ENCODE results near the gene CDK5R2. TPM values are rescaled to one million over a fixed set of nuclear protein-coding genes. Genes with fewer than 3 reads are reported as not detected.
"Not testable (repeated sequence)": the region's sequence is repeated elsewhere in the genome, so short reads cannot be mapped to it uniquely, and the experiment has no call there.

The CDK5R2 gene
- total RNA-seq, 1 experiment from 2014 or later = 0.17 TPM

DNA sequence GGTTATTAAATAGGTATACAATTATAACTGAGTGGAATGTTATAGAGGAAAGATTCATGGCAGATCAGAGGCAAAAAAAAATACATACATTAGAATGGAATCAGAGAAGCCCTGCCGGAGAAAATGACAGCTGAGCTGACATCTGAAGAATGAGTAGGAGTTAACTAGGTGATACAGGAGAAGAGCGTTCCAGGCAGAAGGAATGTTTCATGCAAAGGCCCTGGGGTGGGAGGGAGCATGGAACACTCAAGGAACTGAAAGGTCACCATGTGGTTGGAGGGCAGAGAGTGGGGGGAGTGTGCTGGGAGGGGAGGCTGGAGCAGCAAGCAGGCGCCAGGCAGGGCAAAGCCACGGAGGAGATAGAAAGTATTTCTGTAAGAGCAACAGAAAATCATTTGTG is 31.6 kb upstream of the CDK5R2 start:
- H3K79me2 ChIP-seq (ENCODE audit: low read depth) = no peaks in the 10 kb centered on the region
- H3K9me2 ChIP-seq (ENCODE audit: insufficient read depth) = no peaks in the 10 kb centered on the region
- no peaks in the 10 kb centered on the region for H3K4me1 ChIP-seq (replicated peaks; ENCODE audit: insufficient read depth)
- BruUV-seq (replicated peaks) = no TSS peak
- TF ChIP-seq, protein P1, sequence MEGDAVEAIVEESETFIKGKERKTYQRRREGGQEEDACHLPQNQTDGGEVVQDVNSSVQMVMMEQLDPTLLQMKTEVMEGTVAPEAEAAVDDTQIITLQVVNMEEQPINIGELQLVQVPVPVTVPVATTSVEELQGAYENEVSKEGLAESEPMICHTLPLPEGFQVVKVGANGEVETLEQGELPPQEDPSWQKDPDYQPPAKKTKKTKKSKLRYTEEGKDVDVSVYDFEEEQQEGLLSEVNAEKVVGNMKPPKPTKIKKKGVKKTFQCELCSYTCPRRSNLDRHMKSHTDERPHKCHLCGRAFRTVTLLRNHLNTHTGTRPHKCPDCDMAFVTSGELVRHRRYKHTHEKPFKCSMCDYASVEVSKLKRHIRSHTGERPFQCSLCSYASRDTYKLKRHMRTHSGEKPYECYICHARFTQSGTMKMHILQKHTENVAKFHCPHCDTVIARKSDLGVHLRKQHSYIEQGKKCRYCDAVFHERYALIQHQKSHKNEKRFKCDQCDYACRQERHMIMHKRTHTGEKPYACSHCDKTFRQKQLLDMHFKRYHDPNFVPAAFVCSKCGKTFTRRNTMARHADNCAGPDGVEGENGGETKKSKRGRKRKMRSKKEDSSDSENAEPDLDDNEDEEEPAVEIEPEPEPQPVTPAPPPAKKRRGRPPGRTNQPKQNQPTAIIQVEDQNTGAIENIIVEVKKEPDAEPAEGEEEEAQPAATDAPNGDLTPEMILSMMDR (conservative IDR thresholded peaks at IDR 0.05) = no peak
- no peak for TF ChIP-seq EZH2 (IDR thresholded peaks at IDR 0.05; ENCODE audit: low read depth)
- no peaks in the 10 kb centered on the region for H4K20me1 ChIP-seq (ENCODE audit: insufficient read depth)
- H3K9me3 ChIP-seq (ENCODE audit: insufficient read depth, low read depth) = peaks cover 9% of the 10 kb centered on the region; the same call in 1 of the 2 replicates
- H3K27ac ChIP-seq = no peak overlapping the region
- intact Hi-C loops (cut with micrococcal nuclease; ENCODE audit: unreplicated experiment) = no loop called here
- H3K36me3 ChIP-seq (ENCODE audit: low read depth) = no peaks in the 10 kb centered on the region
- H3F3A ChIP-seq (ENCODE audit: insufficient read depth, low read depth) = no peaks in the 10 kb centered on the region
- no peak for DNase-seq
- no peaks in the 10 kb centered on the region; the same call in 1 of the 2 replicates for H3K27me3 ChIP-seq (ENCODE audit: insufficient read depth, low read depth)
- POLR2A ChIA-PET (ENCODE audit: unreplicated experiment) = no interaction called here
- H2AFZ ChIP-seq = no peak overlapping the region
- CTCF ChIA-PET = no interaction called here
- H3K4me3 ChIP-seq = no peak overlapping the region
- no peak overlapping the region for H3K4me2 ChIP-seq

DNA sequence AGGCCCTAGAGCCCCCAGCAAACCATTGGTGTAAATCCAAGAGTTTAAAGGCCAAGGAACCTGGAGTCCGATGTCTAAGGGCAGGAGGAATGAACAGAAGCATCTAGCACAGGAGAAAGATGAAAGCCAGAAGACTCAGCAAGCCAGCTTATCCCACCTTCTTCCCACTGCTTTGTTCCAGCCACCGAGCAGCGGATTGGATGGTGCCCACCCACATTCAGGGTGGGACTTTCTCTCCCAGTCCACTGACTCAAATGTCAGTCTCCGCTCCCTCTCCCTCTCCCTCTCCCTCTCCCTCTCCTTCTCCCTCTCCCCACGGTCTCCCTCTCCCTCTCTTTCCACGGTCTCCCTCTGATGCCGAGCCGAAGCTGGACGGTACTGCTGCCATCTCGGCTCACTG is 29.0 kb upstream of the CDK5R2 start:
- POLR2A ChIA-PET (ENCODE audit: unreplicated experiment); DNase-seq; H3K4me1 ChIP-seq (replicated peaks; ENCODE audit: insufficient read depth); CTCF ChIA-PET; H3K79me2 ChIP-seq (ENCODE audit: low read depth); H3K9me3 ChIP-seq (ENCODE audit: insufficient read depth, low read depth); H3K4me3 ChIP-seq; H4K20me1 ChIP-seq (ENCODE audit: insufficient read depth); intact Hi-C loops (cut with micrococcal nuclease; ENCODE audit: unreplicated experiment); H3K27ac ChIP-seq; H3F3A ChIP-seq (ENCODE audit: insufficient read depth, low read depth); H2AFZ ChIP-seq; H3K4me2 ChIP-seq; H3K36me3 ChIP-seq (ENCODE audit: low read depth); BruUV-seq (replicated peaks); H3K9me2 ChIP-seq (ENCODE audit: insufficient read depth): not testable (repeated sequence)
- H3K27me3 ChIP-seq (ENCODE audit: insufficient read depth, low read depth) = peaks cover 16% of the 10 kb centered on the region; the same call in 1 of the 2 replicates

DNA sequence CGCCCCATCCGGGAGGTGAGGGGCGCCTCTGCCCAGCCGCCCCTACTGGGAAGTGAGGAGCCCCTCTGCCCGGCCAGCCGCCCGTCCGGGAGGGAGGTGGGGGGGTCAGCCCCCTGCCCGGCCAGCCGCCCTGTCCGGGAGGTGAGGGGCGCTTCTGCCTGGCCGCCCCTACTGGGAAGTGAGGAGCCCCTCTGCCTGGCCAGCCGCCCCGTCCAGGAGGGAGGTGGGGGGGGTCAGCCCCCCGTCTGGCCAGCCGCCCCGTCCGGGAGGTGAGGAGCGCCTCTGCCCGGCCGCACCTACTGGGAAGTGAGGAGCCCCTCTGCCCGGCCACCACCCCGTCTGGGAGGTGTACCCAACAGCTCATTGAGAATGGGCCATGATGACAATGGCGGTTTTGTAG is 27.7 kb upstream of the CDK5R2 start:
- H2AFZ ChIP-seq; H3K4me1 ChIP-seq (replicated peaks; ENCODE audit: insufficient read depth); H3K27ac ChIP-seq; H3K4me3 ChIP-seq; DNase-seq; H3K9me3 ChIP-seq (ENCODE audit: insufficient read depth, low read depth); POLR2A ChIA-PET (ENCODE audit: unreplicated experiment); BruUV-seq (replicated peaks); CTCF ChIA-PET; H3K9me2 ChIP-seq (ENCODE audit: insufficient read depth); H3F3A ChIP-seq (ENCODE audit: insufficient read depth, low read depth); intact Hi-C loops (cut with micrococcal nuclease; ENCODE audit: unreplicated experiment); H3K4me2 ChIP-seq; H3K79me2 ChIP-seq (ENCODE audit: low read depth); H3K36me3 ChIP-seq (ENCODE audit: low read depth); H4K20me1 ChIP-seq (ENCODE audit: insufficient read depth): not testable (repeated sequence)
- H3K27me3 ChIP-seq (ENCODE audit: insufficient read depth, low read depth) = peaks cover 17% of the 10 kb centered on the region; the same call in 1 of the 2 replicates

DNA sequence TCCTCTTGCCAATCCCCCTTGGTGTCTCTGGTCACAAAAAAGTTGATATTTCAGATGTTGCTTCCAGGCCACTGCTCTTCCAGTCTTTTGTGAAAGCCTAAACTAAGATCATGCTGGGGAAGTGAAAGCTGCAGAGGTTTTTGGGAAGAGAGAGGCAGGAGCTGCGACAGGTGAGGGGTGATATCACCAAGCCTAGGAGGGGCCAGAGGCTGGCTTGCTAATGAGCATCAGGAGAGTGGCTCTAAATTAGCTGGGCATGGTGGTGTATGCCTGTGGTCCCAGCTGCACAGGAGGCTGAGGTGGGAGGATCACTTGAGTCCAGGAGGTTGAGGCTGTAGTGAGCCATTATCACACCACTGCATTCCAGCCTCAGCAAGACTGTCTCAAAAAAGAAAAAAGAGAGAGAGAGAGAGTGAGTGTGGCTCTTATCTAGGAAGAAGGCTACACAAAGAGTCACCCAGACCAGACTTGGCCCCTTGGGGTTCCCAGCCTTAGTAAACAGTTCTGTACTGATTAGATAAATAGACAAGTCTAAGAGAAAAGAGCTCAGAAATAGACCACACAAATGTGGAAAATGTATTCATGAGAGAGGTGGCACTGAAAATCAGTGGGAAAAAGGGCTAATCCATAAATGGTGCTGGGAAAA is 14.6 kb upstream of the CDK5R2 start:
- Histone ChIP-seq H3F3A (ENCODE audit: insufficient read depth, low read depth) (no peaks in the 10 kb centered on the region), H2AFZ (no peak overlapping the region), H3K36me3 (ENCODE audit: low read depth) (no peaks in the 10 kb centered on the region), H3K79me2 (ENCODE audit: low read depth) (no peaks in the 10 kb centered on the region), H4K20me1 (ENCODE audit: insufficient read depth) (no peaks in the 10 kb centered on the region), H3K27me3 (ENCODE audit: insufficient read depth, low read depth) (no peaks in the 10 kb centered on the region), H3K9me2 (ENCODE audit: insufficient read depth) (no peaks in the 10 kb centered on the region), H3K4me1 (replicated peaks; ENCODE audit: insufficient read depth) (no peaks in the 10 kb centered on the region), H3K27ac (no peak overlapping the region), H3K4me2 (no peak overlapping the region), H3K4me3 (no peak overlapping the region), H3K9me3 (ENCODE audit: insufficient read depth, low read depth) (no peaks in the 10 kb centered on the region)
- ChIA-PET CTCF (no interaction called here), POLR2A (ENCODE audit: unreplicated experiment) (no interaction called here)
- no peak for DNase-seq
- no peak for TF ChIP-seq EZH2 (IDR thresholded peaks at IDR 0.05; ENCODE audit: low read depth)
- TF ChIP-seq, protein P1 (conservative IDR thresholded peaks at IDR 0.05) = no peak
- intact Hi-C loops (cut with micrococcal nuclease; ENCODE audit: unreplicated experiment) = no loop called here
- BruUV-seq (replicated peaks) = no TSS peak
